HepG2 (cell line): Measurements from ENCODE around the gene NRL. TPM values are rescaled to one million over a fixed set of nuclear protein-coding genes. Genes with fewer than 3 reads are reported as not detected.

Source experiments
- CENPX ChIP-seq: sonication (generic); formaldehyde crosslinking; IDR thresholded peaks from 2 replicates; pipeline ENCODE4 v1.9.0; 2021; ENCODE audit warnings: mild to moderate bottlenecking, missing genetic modification reagents, moderate library complexity
- FOXJ3 ChIP-seq: sonication (generic); formaldehyde crosslinking; IDR thresholded peaks from 2 replicates; pipeline ENCODE4 v1.4.0; 2020; ENCODE audit warnings: missing genetic modification reagents, mild to moderate bottlenecking, borderline replicate concordance
- GFI1 ChIP-seq: sonication (generic); formaldehyde crosslinking; IDR thresholded peaks from 2 replicates; pipeline ENCODE4 v1.5.0; 2020; ENCODE audit warnings: missing genetic modification reagents, mild to moderate bottlenecking, borderline replicate concordance
- GLI4 ChIP-seq: sonication (generic); formaldehyde crosslinking; IDR thresholded peaks from 2 replicates; pipeline ENCODE4 v1.5.1; 2020; ENCODE audit warnings: missing genetic modification reagents, mild to moderate bottlenecking, moderate library complexity, borderline replicate concordance
- GPN1 ChIP-seq: sonication (generic); formaldehyde crosslinking; IDR thresholded peaks from 2 replicates; pipeline ENCODE4 v1.5.1; 2020; ENCODE audit warnings: missing genetic modification reagents, borderline replicate concordance
- HDAC1 ChIP-seq: sonication (generic); formaldehyde crosslinking; IDR thresholded peaks from 2 replicates; pipeline ENCODE4 v1.5.1; 2020; ENCODE audit warnings: mild to moderate bottlenecking, missing genetic modification reagents
- HNF4G ChIP-seq, 2 experiments: sonication (generic) in 1 of 2; formaldehyde crosslinking in 1 of 2; IDR thresholded peaks; 2 replicates each; pipeline versions ENCODE4 v1.4.0 to v1.6.1; 2011 to 2020; ENCODE audit warnings: borderline replicate concordance in 2 of 2, low read depth in 2 of 2, mild to moderate bottlenecking in 2 of 2, low read length in 1 of 2, missing genetic modification reagents in 1 of 2, moderate library complexity in 1 of 2
- KAT8 ChIP-seq: IDR thresholded peaks from 2 replicates; pipeline ENCODE4 v1.6.1; 2016; ENCODE audit warnings: missing genetic modification reagents, missing compliant biosample characterization
- MTA1 ChIP-seq: sonication (generic); formaldehyde crosslinking; IDR thresholded peaks from 2 replicates; pipeline ENCODE4 v1.4.0; 2020; ENCODE audit warnings: missing genetic modification reagents, mild to moderate bottlenecking, borderline replicate concordance
- MXI1 ChIP-seq: IDR thresholded peaks from 3 replicates; pipeline ENCODE4 v1.6.1; 2012; ENCODE audit warnings: low read depth, low read length, inconsistent platforms, borderline replicate concordance
- MYNN ChIP-seq: sonication (generic); formaldehyde crosslinking; IDR thresholded peaks from 2 replicates; pipeline ENCODE4 v1.4.0; 2020; ENCODE audit warnings: mild to moderate bottlenecking, low read depth, missing genetic modification reagents
- NCOR1 ChIP-seq: fragments of 200-600 bp; sonication (generic); IDR thresholded peaks from 2 replicates; pipeline ENCODE4 v1.7.0; 2017; ENCODE audit warnings: antibody characterized with exemption, low read length, borderline replicate concordance
- NR2F2 ChIP-seq: IDR thresholded peaks from 2 replicates; pipeline ENCODE4 v1.6.1; 2012; ENCODE audit warnings: low read depth, inconsistent platforms, borderline replicate concordance
- NR2F6 ChIP-seq, 2 experiments: IDR thresholded peaks; 2 replicates each; pipeline ENCODE4 v1.6.1; 2016; ENCODE audit warnings: antibody characterized with exemption in 1 of 2, mild to moderate bottlenecking in 1 of 2
- RBM39 ChIP-seq: fragments of 200-400 bp; formaldehyde crosslinking; IDR thresholded peaks from one replicate; pipeline ENCODE4 v1.6.1; 2018; ENCODE audit warnings: antibody characterized with exemption, mild to moderate bottlenecking, low read depth, low read length; ENCODE audit not compliant: poor library complexity, severe bottlenecking
- SMARCC2 ChIP-seq: fragments of 450-650 bp; IDR thresholded peaks from 2 replicates; pipeline ENCODE4 v1.6.1; 2017; ENCODE audit warnings: antibody characterized with exemption, mild to moderate bottlenecking
- SMARCE1 ChIP-seq: fragments of 450-650 bp; IDR thresholded peaks from 2 replicates; pipeline ENCODE4 v1.6.1; 2017; ENCODE audit warnings: borderline replicate concordance
- SOX6 ChIP-seq, 2 experiments: fragments of 450-650 bp in 1 of 2; sonication (generic) in 1 of 2; formaldehyde crosslinking in 1 of 2; IDR thresholded peaks; 2 replicates each; pipeline versions ENCODE4 v1.4.0 to v1.6.1; 2017 to 2020; ENCODE audit warnings: antibody characterized with exemption in 1 of 2, mild to moderate bottlenecking in 1 of 2, missing genetic modification reagents in 1 of 2
- SRSF4 ChIP-seq: fragments of 200-400 bp; formaldehyde crosslinking; IDR thresholded peaks from one replicate; pipeline ENCODE4 v1.6.1; 2018; ENCODE audit warnings: mild to moderate bottlenecking, low read depth, low read length, moderate library complexity; ENCODE audit not compliant: poor library complexity, severe bottlenecking
- STAT5B ChIP-seq: sonication (generic); formaldehyde crosslinking; IDR thresholded peaks from 2 replicates; pipeline ENCODE4 v1.4.0; 2020; ENCODE audit warnings: missing genetic modification reagents
- ZBTB42 ChIP-seq: sonication (generic); formaldehyde crosslinking; IDR thresholded peaks from 2 replicates; pipeline ENCODE4 v1.5.0; 2020; ENCODE audit warnings: mild to moderate bottlenecking, missing genetic modification reagents
- ZNF30 ChIP-seq: sonication (generic); formaldehyde crosslinking; IDR thresholded peaks from 2 replicates; pipeline ENCODE4 v1.5.0; 2020; ENCODE audit warnings: mild to moderate bottlenecking, missing genetic modification reagents
- ZNF350 ChIP-seq: sonication (generic); formaldehyde crosslinking; IDR thresholded peaks from 2 replicates; pipeline ENCODE4 v1.4.0; 2020; ENCODE audit warnings: mild to moderate bottlenecking, low read depth, missing genetic modification reagents, borderline replicate concordance
- ZNF550 ChIP-seq: sonication (generic); formaldehyde crosslinking; IDR thresholded peaks from 2 replicates; pipeline ENCODE4 v1.4.0; 2020; ENCODE audit warnings: mild to moderate bottlenecking, missing genetic modification reagents, borderline replicate concordance
- ZNF572 ChIP-seq: sonication (generic); formaldehyde crosslinking; IDR thresholded peaks from 2 replicates; pipeline ENCODE4 v1.5.1; 2020; ENCODE audit warnings: mild to moderate bottlenecking, missing genetic modification reagents
- ZNF674 ChIP-seq: sonication (generic); formaldehyde crosslinking; IDR thresholded peaks from 2 replicates; pipeline ENCODE4 v1.5.0; 2020; ENCODE audit warnings: low read depth, mild to moderate bottlenecking, missing genetic modification reagents
- polyA plus RNA-seq, 8 experiments: library from polyadenylated mRNA; depleted of rRNA in 3 of 8; stranded (reverse) in 7 of 8; unstranded in 1 of 8; fragments of >200 nt; fragmentation: Illumina TruSeq in 4 of 8; extraction: Trizol in 4 of 8; gene quantifications; 2 replicates each; pipeline versions ENCODE4 v1.2.1 to v1.2.3, GENCODE V29; 2011 to 2016; ENCODE audit warnings: low read depth in 4 of 8, missing spikeins in 1 of 8, mixed read lengths in 1 of 8; ENCODE audit not compliant: insufficient read depth in 1 of 8
- total RNA-seq, 5 experiments: library from RNA; depleted of rRNA; stranded (reverse); fragments of >200 nt; fragmentation: Illumina TruSeq; extraction: Trizol; gene quantifications; 2 replicates each; pipeline ENCODE4 v1.2.3, GENCODE V29; 2016; ENCODE audit warnings: low read depth in 1 of 5
- TF ChIP-seq, protein P1 (sequence below): sonication (generic); formaldehyde crosslinking; IDR thresholded peaks from 2 replicates; pipeline ENCODE4 v1.5.1; 2020; ENCODE audit warnings: missing genetic modification reagents, mild to moderate bottlenecking, borderline replicate concordance

Gene NRL
- total and polyA plus RNA-seq, 2 of the 13 experiments (the other 11 are each of a cell fraction or from before 2014, with no cell fraction given), result 2.5 to 4.7 TPM

DNA sequence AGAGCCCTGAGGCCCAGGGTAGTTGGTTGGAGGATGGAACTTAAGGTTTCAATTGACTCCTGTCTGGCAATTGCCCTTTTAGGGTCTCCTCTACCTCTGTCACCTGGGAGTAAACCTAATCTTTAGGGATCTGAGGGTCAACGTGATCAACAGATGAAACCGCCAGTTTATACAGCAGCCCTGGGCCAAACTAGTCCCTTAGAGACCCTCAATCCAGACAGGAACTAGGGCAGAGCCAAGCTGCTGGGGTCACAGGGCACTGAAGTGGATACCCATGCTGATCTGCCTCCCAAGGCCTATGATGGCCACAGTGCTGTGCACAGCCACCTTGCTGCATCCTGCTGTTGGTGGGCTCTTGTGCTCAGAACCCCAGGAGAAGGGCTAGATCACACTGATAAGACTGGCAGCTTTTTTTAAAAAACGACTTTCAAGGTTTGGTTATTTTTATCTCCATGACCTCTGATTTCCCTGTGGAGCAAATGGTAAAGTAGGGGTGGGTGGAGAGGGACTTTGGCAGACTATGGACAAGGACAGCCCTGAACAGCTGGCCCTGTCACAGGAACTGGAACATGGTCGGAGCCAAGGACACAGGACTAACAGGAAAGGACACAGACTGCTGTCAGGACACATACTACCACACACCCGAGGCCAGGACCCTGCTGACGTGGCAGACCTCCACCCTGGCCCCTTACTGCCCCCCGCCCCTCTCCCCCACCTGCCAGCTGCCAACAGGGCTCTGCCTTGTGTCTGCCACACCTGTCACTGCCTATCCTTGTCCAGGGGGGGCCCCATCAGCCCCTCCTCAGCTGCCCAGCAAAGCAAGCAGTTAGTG lies 16.2 kb upstream of the NRL start (continued):
- 0 out of 2 replicates have a peak, but pooled peaks have one; percentile 29 for TF ChIP-seq HNF4G (IDR thresholded peaks at IDR 0.05; ENCODE audit: borderline replicate concordance, low read depth, low read length)
- no peak for TF ChIP-seq HNF4G (CRISPR knock-in tag; IDR thresholded peaks at IDR 0.05; ENCODE audit: borderline replicate concordance, low read depth)
- no peak for TF ChIP-seq SMARCE1
- no peak for TF ChIP-seq GPN1 (CRISPR knock-in tag)
- no peak for TF ChIP-seq ZBTB42 (CRISPR knock-in tag)
- TF ChIP-seq NR2F2, result no peak
- no peak; the same call in 1 of the 2 replicates for TF ChIP-seq GLI4 (CRISPR knock-in tag)
- peak; percentile 90 for TF ChIP-seq ZNF572 (CRISPR knock-in tag)
- TF ChIP-seq MYNN (CRISPR knock-in tag), result no peak
- TF ChIP-seq NR2F6 (IDR thresholded peaks at IDR 0.05), result peak; percentile 62
- TF ChIP-seq NR2F6 (CRISPR knock-in tag; IDR thresholded peaks at IDR 0.05), result peak; percentile 75
- no peak for TF ChIP-seq NCOR1
- no peak for TF ChIP-seq HDAC1 (CRISPR knock-in tag)
- no peak for TF ChIP-seq SRSF4
- TF ChIP-seq, protein P1, sequence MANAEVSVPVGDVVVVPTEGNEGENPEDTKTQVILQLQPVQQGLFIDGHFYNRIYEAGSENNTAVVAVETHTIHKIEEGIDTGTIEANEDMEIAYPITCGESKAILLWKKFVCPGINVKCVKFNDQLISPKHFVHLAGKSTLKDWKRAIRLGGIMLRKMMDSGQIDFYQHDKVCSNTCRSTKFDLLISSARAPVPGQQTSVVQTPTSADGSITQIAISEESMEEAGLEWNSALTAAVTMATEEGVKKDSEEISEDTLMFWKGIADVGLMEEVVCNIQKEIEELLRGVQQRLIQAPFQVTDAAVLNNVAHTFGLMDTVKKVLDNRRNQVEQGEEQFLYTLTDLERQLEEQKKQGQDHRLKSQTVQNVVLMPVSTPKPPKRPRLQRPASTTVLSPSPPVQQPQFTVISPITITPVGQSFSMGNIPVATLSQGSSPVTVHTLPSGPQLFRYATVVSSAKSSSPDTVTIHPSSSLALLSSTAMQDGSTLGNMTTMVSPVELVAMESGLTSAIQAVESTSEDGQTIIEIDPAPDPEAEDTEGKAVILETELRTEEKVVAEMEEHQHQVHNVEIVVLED (CRISPR knock-in tag), result no peak
- no peak for TF ChIP-seq STAT5B (CRISPR knock-in tag)
- peak; percentile 60; the same call in 1 of the 3 replicates for TF ChIP-seq MXI1
- TF ChIP-seq CENPX (CRISPR knock-in tag), result no peak
- TF ChIP-seq ZNF350, result no peak; the same call in 1 of the 2 replicates
- no peak for TF ChIP-seq ZNF30 (CRISPR knock-in tag)
- no peak for TF ChIP-seq ZNF674 (CRISPR knock-in tag)
- peak; percentile 59; the same call in 1 of the 2 replicates for TF ChIP-seq MTA1 (CRISPR knock-in tag)
- no peak for TF ChIP-seq FOXJ3 (CRISPR knock-in tag)
- peak; percentile 79 for TF ChIP-seq KAT8 (CRISPR knock-in tag)
- TF ChIP-seq SMARCC2, result no peak
- no peak for TF ChIP-seq GFI1 (CRISPR knock-in tag)
- 0 out of 2 replicates have a peak, but pooled peaks have one; percentile 65 for TF ChIP-seq ZNF550 (CRISPR knock-in tag)
- TF ChIP-seq RBM39, result no peak
- no peak for TF ChIP-seq SOX6 (IDR thresholded peaks at IDR 0.05)
- peak; percentile 66; the same call in 1 of the 2 replicates for TF ChIP-seq SOX6 (CRISPR knock-in tag; IDR thresholded peaks at IDR 0.05)
